ENCODE measurements around the gene FGF14.

DNA sequence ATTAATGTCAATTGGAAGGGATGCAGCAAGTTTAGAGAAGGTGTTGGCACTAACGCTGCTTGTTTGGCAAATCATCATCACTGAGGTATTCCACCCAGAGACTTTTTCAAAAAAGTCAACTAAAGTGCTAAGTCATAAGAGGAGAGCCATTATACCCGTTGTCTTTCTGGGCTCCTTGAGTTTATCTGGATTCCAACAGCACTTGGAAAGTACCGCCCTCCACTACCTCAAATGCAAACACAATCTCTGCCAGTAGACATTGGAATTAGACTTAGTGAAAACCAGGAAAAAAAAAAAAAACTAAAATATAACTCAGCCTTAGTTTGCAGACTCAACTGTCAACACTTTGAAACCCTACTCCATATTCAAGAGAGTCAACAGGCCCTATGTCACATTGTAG lies 683.4 kb downstream of the FGF14 start:
- TF ChIP-seq, protein P1, sequence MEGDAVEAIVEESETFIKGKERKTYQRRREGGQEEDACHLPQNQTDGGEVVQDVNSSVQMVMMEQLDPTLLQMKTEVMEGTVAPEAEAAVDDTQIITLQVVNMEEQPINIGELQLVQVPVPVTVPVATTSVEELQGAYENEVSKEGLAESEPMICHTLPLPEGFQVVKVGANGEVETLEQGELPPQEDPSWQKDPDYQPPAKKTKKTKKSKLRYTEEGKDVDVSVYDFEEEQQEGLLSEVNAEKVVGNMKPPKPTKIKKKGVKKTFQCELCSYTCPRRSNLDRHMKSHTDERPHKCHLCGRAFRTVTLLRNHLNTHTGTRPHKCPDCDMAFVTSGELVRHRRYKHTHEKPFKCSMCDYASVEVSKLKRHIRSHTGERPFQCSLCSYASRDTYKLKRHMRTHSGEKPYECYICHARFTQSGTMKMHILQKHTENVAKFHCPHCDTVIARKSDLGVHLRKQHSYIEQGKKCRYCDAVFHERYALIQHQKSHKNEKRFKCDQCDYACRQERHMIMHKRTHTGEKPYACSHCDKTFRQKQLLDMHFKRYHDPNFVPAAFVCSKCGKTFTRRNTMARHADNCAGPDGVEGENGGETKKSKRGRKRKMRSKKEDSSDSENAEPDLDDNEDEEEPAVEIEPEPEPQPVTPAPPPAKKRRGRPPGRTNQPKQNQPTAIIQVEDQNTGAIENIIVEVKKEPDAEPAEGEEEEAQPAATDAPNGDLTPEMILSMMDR (IDR thresholded peaks at IDR 0.05): no peak
- TF ChIP-seq POLR2A (IDR thresholded peaks at IDR 0.05): no peak
